NB4 (cell line): ENCODE data around the gene SAA1.
A peak's percentile ranks its signal among the peaks of the same experiment; 100 is the strongest.
"Not testable (repeated sequence)": the region's sequence is repeated elsewhere in the genome, so short reads cannot be mapped to it uniquely, and the experiment has no call there.

Source experiments
- DNase-seq: peaks from one replicate; pipeline ENCODE4 v3.0.0; 2010; ENCODE audit warnings: low read depth
- H3K4me3 ChIP-seq: one replicate; pipeline ENCODE4 v1.5.1; 2011; ENCODE audit warnings: mild to moderate bottlenecking, low read depth, low read length, moderate library complexity
- CTCF ChIP-seq: IDR thresholded peaks from one replicate; pipeline ENCODE4 v1.5.1; 2012; ENCODE audit warnings: low read depth, low read length
- MAX ChIP-seq: IDR thresholded peaks from 2 replicates; pipeline ENCODE4 v1.6.1; 2011; ENCODE audit warnings: low read depth, low read length
- MYC ChIP-seq: IDR thresholded peaks from 2 replicates; pipeline ENCODE4 v1.6.1; 2011; ENCODE audit warnings: low read depth, low read length
- POLR2A ChIP-seq: IDR thresholded peaks from 2 replicates; pipeline ENCODE4 v1.6.1; 2011; ENCODE audit warnings: mild to moderate bottlenecking; ENCODE audit not compliant: insufficient read length; ENCODE audit errors: extremely low read depth

SAA1 gene

GRCh38 chr11:18239655-18240054 is 26.4 kb upstream of the SAA1 start:
- DNase-seq: no peak
- TF ChIP-seq CTCF: no peak
- no peak for TF ChIP-seq MAX
- TF ChIP-seq POLR2A: no peak
- no peak for TF ChIP-seq MYC
- no peak overlapping the region for H3K4me3 ChIP-seq

GRCh38 chr11:18243783-18244362 is 22.2 kb upstream of the SAA1 start:
- DNase-seq: peak; percentile 77
- TF ChIP-seq MAX (no peak), CTCF (peak; percentile 65), POLR2A (no peak), MYC (0 out of 2 replicates have a peak, but pooled peaks have one; percentile 15)
- no peak overlapping the region for H3K4me3 ChIP-seq

- no peak for TF ChIP-seq MAX
- no peak for TF ChIP-seq POLR2A
- no peak for TF ChIP-seq MYC
- no peak for TF ChIP-seq CTCF
- DNase-seq: no peak
- no peak overlapping the region for H3K4me3 ChIP-seq
These were observed 20.7 kb upstream of the SAA1 start for GRCh38 chr11:18245396-18245795.

GRCh38 chr11:18246379-18247190 is 19.5 kb upstream of the SAA1 start:
- H3K4me3 ChIP-seq, DNase-seq: not testable (repeated sequence)

GRCh38 chr11:18247191-18247581 is 18.9 kb upstream of the SAA1 start:
- not testable (repeated sequence) for H3K4me3 ChIP-seq, DNase-seq

GRCh38 chr11:18248561-18248960 is 17.5 kb upstream of the SAA1 start, which contains the start of gene SAA2:
Gene SAA2 (minus strand): TSS chr11:18248668. CDS start chr11:18248011, 657 bp downstream.
- no peak for TF ChIP-seq POLR2A
- no peak for TF ChIP-seq MYC
- TF ChIP-seq CTCF: no peak
- TF ChIP-seq MAX: no peak
- no peak for DNase-seq
- no peak within 1 kb of the TSS for H3K4me3 ChIP-seq

GRCh38 chr11:18253233-18253632 is 12.8 kb upstream of the SAA1 start:
- no peak overlapping the region for H3K4me3 ChIP-seq
- no peak for DNase-seq
- no peak for TF ChIP-seq MYC
- no peak for TF ChIP-seq CTCF
- TF ChIP-seq MAX: no peak
- no peak for TF ChIP-seq POLR2A
